Osteoblast (primary cell): Measurements from ENCODE around the gene CD1E. TPM values are rescaled to one million over a fixed set of nuclear protein-coding genes. Genes with fewer than 3 reads are reported as not detected.

Source experiments
- DNase-seq: peaks from one replicate; pipeline ENCODE4 v3.0.0; 2011; ENCODE audit warnings: low spot score, mixed read lengths; ENCODE audit not compliant: insufficient read length; ENCODE audit errors: missing footprints
- H2AFZ ChIP-seq: 2 replicates; pipeline ENCODE4 v1.6.0; 2011; ENCODE audit warnings: mild to moderate bottlenecking, low read length
- H3K27ac ChIP-seq: 2 replicates; pipeline ENCODE4 v1.5.1; 2011; ENCODE audit warnings: mild to moderate bottlenecking, low read depth, low read length, moderate library complexity
- H3K27me3 ChIP-seq: 2 replicates; pipeline ENCODE4 v1.6.0; 2012; ENCODE audit warnings: mild to moderate bottlenecking, control low read depth, inconsistent platforms, low read length, moderate library complexity; ENCODE audit not compliant: insufficient read depth
- H3K36me3 ChIP-seq: 2 replicates; pipeline ENCODE4 v1.5.1; 2011; ENCODE audit warnings: mild to moderate bottlenecking, low read length, control low read depth, moderate library complexity; ENCODE audit not compliant: insufficient read depth
- H3K4me1 ChIP-seq: 2 replicates; pipeline ENCODE4 v1.5.1; 2011; ENCODE audit warnings: mild to moderate bottlenecking, low read length, control low read depth, moderate library complexity; ENCODE audit not compliant: insufficient read depth
- H3K4me2 ChIP-seq: 2 replicates; pipeline ENCODE4 v1.6.0; 2011; ENCODE audit warnings: mild to moderate bottlenecking, low read length; ENCODE audit not compliant: insufficient read depth
- H3K4me3 ChIP-seq: fragments of 200-600 bp; sonication (generic); 3 replicates; pipeline ENCODE4 v1.5.1; 2012; ENCODE audit warnings: mild to moderate bottlenecking, low read length, inconsistent platforms; ENCODE audit not compliant: insufficient read depth
- H3K79me2 ChIP-seq: 2 replicates; pipeline ENCODE4 v1.6.0; 2012; ENCODE audit warnings: mild to moderate bottlenecking, low read length, control low read depth, inconsistent platforms; ENCODE audit not compliant: insufficient read depth
- H3K9me3 ChIP-seq: 2 replicates; pipeline ENCODE4 v1.5.1; 2011; ENCODE audit warnings: low read depth, low read length, control low read depth
- H4K20me1 ChIP-seq: 2 replicates; pipeline ENCODE4 v1.6.0; 2012; ENCODE audit warnings: mild to moderate bottlenecking, low read length, control low read depth; ENCODE audit not compliant: insufficient read depth
- CTCF ChIP-seq: IDR thresholded peaks from 2 replicates; pipeline ENCODE4 v1.5.1; 2011; ENCODE audit warnings: mild to moderate bottlenecking, low read depth, low read length, moderate library complexity; ENCODE audit errors: extremely low read depth
- total RNA-seq: library from RNA; depleted of rRNA; stranded (reverse); fragments of >200 nt; gene quantifications from 2 replicates; pipeline ENCODE4 v1.2.3, GENCODE V29; 2012

CD1E gene
- total RNA-seq: not detected in 2 replicates

DNA sequence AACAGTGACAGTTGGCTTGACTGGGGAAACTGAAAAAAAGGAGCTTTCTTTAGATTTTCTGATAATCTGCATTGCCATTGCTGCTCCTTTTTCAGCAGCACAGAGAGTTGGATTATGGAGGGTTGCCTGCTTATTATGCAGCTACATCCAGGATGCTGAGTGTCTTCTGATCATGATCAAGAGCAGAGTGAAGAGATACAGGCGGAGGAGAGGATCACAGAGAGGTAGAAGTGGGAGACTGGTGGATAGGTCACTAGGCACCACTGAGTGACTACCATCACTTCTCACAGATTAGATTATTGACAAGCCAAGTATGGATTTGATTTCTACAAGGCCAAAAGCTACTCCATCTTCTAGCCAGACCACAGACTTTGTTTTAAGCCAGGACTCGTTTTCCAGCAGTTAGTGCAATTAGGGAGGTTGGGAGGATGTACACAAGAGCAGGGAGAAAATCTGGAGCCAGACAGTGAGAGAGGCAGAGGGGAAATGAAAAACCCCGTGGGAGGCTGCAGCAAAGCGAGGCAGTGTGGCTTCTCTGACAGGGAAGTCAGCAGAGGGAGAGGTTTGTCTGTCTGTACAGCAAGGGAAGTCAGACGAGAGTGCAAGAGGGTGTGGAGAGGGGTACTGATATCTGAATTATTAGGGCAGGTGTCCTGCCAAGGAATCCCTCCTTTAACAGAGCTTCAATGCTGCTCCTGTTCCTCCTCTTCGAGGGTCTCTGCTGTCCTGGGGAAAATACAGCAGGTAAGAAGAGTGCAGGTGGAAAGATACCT lies at the start of gene CD1E:
CD1E (plus strand) TSS at position 592 of the 773 bp plus-strand sequence; CDS start at position 687, 95 bp downstream.
- Histone ChIP-seq H3K4me2 (no peak within 1 kb of the TSS), H3K4me3 (no peak within 1 kb of the TSS), H3K36me3 (no peaks in the 10 kb centered on the region), H3K27ac (no peak within 1 kb of the TSS), H2AFZ (no peak within 1 kb of the TSS), H3K79me2 (no peaks in the 10 kb centered on the region), H4K20me1 (no peaks in the 10 kb centered on the region), H3K9me3 (no peaks in the 10 kb centered on the region), H3K4me1 (no peaks in the 10 kb centered on the region), H3K27me3 (no peaks in the 10 kb centered on the region)
- DNase-seq: no peak
- no peak for TF ChIP-seq CTCF

DNA sequence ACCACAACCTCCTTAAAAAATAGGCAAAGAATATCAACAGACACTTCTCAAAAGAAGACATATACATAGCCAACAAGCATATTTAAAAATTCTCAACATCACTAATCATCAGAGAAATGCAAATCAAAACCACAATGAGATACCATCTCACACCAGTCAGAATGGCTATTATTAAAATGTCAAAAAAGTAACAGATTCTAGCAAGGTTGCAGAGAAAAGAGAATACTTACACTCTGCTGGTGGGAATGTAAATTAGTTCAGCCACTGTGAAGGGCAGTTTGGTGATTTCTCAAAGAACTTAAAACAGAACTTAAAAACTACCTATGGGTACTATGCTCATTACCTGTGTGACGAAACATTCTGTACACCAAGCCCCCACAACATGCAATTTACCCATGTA lies 43.1 kb upstream of the CD1E start:
- Histone ChIP-seq H3K4me1 (no peaks in the 10 kb centered on the region), H3K4me2 (no peak overlapping the region), H3K79me2 (no peaks in the 10 kb centered on the region), H3K27ac (no peak overlapping the region), H4K20me1 (no peaks in the 10 kb centered on the region), H3K9me3 (no peaks in the 10 kb centered on the region), H3K36me3 (no peaks in the 10 kb centered on the region), H3K4me3 (no peak overlapping the region), H2AFZ (no peak overlapping the region), H3K27me3 (no peaks in the 10 kb centered on the region)
- TF ChIP-seq CTCF: no peak
- no peak for DNase-seq

- H2AFZ ChIP-seq: no peak overlapping the region
- no peak for DNase-seq
- no peak overlapping the region for H3K27ac ChIP-seq
- H3K4me3 ChIP-seq: no peak overlapping the region
- H3K4me2 ChIP-seq: no peak overlapping the region
- H4K20me1 ChIP-seq: no peaks in the 10 kb centered on the region
- H3K9me3 ChIP-seq: no peaks in the 10 kb centered on the region
- H3K36me3 ChIP-seq: no peaks in the 10 kb centered on the region
- no peak for TF ChIP-seq CTCF
- H3K4me1 ChIP-seq: no peaks in the 10 kb centered on the region
- H3K79me2 ChIP-seq: no peaks in the 10 kb centered on the region
- no peaks in the 10 kb centered on the region for H3K27me3 ChIP-seq
Observed at GRCh38 chr1:158311066-158311465, 42.6 kb upstream of the CD1E start.

DNA sequence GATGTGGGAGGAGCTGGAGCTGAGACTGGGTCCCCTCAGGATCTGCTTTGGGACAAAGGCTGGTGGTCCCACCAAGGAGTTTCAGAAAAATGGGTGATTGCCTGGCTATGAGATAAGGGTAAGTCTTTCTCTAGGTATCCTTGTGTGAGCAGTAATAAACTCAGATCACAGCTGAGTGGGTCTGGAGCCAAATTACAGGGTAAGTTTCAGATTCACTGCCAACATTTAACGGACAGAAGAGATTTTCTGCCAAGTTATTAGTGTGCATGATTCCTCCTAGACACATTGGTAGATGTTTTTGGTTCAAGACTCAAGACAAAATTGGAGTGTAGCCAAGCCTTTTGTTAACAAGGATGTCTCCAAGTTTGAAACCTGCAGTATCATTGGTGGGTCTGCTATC lies 29.8 kb upstream of the CD1E start:
- Histone ChIP-seq H3K27me3 (no peaks in the 10 kb centered on the region), H3K4me2 (no peak overlapping the region), H3K9me3 (no peaks in the 10 kb centered on the region), H2AFZ (no peak overlapping the region), H3K27ac (no peak overlapping the region), H3K4me1 (no peaks in the 10 kb centered on the region), H3K79me2 (no peaks in the 10 kb centered on the region), H3K4me3 (no peak overlapping the region), H3K36me3 (no peaks in the 10 kb centered on the region), H4K20me1 (no peaks in the 10 kb centered on the region)
- no peak for DNase-seq
- no peak for TF ChIP-seq CTCF
